ENCODE measurements around the gene PRTG. TPM values are rescaled to one million over a fixed set of nuclear protein-coding genes. Genes with fewer than 3 reads are reported as not detected.

PRTG gene
- total RNA-seq, 1 donor from 2014 or later, result 574 TPM

DNA sequence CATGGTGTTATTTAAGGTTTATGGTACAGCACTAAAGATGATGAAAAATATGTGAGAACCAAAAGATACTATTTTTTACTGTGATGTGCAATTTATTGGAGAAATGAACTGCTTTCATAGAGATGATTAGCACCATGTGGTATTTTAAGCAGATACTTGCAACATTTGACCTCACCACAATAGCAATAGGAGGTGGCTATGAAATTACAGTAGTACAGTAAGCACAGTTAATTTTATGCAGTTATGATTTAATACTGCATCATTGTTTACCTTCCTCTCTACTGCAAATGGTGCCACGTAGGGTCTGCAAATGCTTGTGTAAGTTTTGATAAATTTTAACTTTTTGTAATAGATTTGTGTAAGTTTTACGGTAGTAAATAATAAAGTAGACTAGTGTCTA, 168.9 kb downstream of the PRTG start:
- H2AFZ ChIP-seq (replicated peaks), result no peak overlapping the region
- H3K9ac ChIP-seq, result no peak overlapping the region
- no peaks in the 10 kb centered on the region for H3K9me3 ChIP-seq (ENCODE audit: low read depth)
- no peaks in the 10 kb centered on the region for H3K36me3 ChIP-seq
- Mint-ChIP-seq H3K27me3 (ENCODE audit: insufficient read depth, low read depth) (no peaks in the 10 kb centered on the region), H3K4me1 (no peaks in the 10 kb centered on the region), H3K4me3 (no peak overlapping the region), H3K9me3 (peaks cover 35% of the 10 kb centered on the region), H3K36me3 (peaks cover 47% of the 10 kb centered on the region), H3K27ac (no peak overlapping the region)
- no peak for DNase-seq (ENCODE audit: low spot score)
- no peak overlapping the region for H3K27ac ChIP-seq
- H3K4me3 ChIP-seq, result no peak overlapping the region
- H3K27me3 ChIP-seq, result no peaks in the 10 kb centered on the region
- H3F3A ChIP-seq (ENCODE audit: low read depth), result no peaks in the 10 kb centered on the region
- no peak overlapping the region for H3K4me2 ChIP-seq
- no peak for TF ChIP-seq EZH2phosphoT487 (IDR thresholded peaks at IDR 0.05)
- TF ChIP-seq, protein P1, sequence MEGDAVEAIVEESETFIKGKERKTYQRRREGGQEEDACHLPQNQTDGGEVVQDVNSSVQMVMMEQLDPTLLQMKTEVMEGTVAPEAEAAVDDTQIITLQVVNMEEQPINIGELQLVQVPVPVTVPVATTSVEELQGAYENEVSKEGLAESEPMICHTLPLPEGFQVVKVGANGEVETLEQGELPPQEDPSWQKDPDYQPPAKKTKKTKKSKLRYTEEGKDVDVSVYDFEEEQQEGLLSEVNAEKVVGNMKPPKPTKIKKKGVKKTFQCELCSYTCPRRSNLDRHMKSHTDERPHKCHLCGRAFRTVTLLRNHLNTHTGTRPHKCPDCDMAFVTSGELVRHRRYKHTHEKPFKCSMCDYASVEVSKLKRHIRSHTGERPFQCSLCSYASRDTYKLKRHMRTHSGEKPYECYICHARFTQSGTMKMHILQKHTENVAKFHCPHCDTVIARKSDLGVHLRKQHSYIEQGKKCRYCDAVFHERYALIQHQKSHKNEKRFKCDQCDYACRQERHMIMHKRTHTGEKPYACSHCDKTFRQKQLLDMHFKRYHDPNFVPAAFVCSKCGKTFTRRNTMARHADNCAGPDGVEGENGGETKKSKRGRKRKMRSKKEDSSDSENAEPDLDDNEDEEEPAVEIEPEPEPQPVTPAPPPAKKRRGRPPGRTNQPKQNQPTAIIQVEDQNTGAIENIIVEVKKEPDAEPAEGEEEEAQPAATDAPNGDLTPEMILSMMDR (IDR thresholded peaks at IDR 0.05), result no peak
- no peak for TF ChIP-seq EZH2 (IDR thresholded peaks at IDR 0.05)
- H4K20me1 ChIP-seq (ENCODE audit: low read depth), result no peaks in the 10 kb centered on the region
- H3K79me2 ChIP-seq (ENCODE audit: low read depth), result no peaks in the 10 kb centered on the region
- no peaks in the 10 kb centered on the region for H3K4me1 ChIP-seq

DNA sequence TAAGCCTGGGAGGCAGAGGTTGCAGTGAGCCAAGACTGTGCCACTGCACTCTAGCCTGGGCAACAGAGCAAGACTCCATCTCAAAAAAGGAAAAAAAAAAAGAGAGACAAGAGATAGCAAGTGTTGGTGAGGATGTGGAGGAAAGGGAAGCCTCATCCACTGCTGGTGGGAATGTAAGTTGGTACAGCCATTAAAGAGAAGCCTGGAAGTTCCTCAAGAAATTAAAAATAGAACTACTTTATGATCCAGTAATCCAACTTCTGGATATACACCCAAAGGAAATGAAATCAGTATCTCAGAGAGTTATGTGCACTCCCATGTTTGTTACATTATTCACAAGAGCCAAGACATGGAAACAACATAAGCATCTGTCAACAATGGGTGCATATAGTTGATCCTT, 169.7 kb downstream of the PRTG start:
- H3K79me2 ChIP-seq (ENCODE audit: low read depth), result no peaks in the 10 kb centered on the region
- no peak overlapping the region for H3K27ac ChIP-seq
- H3K36me3 ChIP-seq, result no peaks in the 10 kb centered on the region
- no peaks in the 10 kb centered on the region for H3K27me3 Mint-ChIP-seq (ENCODE audit: insufficient read depth, low read depth)
- H2AFZ ChIP-seq (replicated peaks), result no peak overlapping the region
- H3K36me3 Mint-ChIP-seq, result peaks cover 49% of the 10 kb centered on the region
- H4K20me1 ChIP-seq (ENCODE audit: low read depth), result no peaks in the 10 kb centered on the region
- TF ChIP-seq EZH2phosphoT487 (IDR thresholded peaks at IDR 0.05) (no peak), EZH2 (IDR thresholded peaks at IDR 0.05) (no peak)
- TF ChIP-seq, protein P1 (IDR thresholded peaks at IDR 0.05), result no peak
- no peak overlapping the region for H3K9ac ChIP-seq
- peaks cover 39% of the 10 kb centered on the region for H3K9me3 Mint-ChIP-seq
- H3K9me3 ChIP-seq (ENCODE audit: low read depth), result no peaks in the 10 kb centered on the region
- no peaks in the 10 kb centered on the region for H3F3A ChIP-seq (ENCODE audit: low read depth)
- H3K4me2 ChIP-seq, result no peak overlapping the region
- no peak overlapping the region for H3K27ac Mint-ChIP-seq
- no peak overlapping the region for H3K4me3 ChIP-seq
- H3K27me3 ChIP-seq, result no peaks in the 10 kb centered on the region
- DNase-seq (ENCODE audit: low spot score), result no peak
- no peak overlapping the region for H3K4me3 Mint-ChIP-seq
- H3K4me1 ChIP-seq, result no peaks in the 10 kb centered on the region
- H3K4me1 Mint-ChIP-seq, result no peaks in the 10 kb centered on the region

DNA sequence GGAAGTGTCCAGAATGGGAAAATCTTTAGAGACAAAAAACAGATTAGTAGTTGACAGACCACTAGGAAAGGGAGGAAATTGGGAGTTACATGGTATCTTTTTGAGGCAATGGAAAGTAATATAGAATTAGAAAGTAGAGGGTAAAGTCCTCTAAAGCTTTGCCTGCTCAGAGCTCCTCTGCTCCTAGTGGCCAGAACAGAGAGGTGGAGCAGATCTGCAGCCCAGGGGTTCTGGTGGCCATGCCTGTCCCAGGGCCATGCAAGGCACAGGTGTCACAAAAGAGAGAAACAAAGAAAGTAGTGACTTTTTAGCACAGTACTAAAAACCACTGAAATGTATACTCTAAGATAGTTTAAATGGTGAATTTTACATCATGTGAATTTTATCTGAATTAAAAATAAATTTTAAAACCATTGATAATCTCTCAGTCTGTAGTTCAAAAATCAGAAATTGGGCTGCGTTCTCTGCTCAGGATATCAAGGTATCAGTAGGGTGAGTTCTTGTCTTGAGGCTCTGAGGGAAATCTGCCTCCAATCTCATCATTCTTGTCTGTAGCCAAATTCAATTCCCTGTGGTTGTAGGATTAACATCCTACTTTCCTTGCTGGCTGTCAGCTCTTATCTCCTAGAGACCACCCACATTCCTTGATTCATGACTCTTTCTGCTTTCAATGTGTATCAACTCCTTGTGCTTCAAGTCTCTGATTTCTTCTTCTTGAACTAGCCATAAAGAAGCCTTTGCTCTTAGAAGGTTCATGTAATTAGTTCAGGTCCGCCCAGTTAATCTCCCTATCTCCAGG, 178.4 kb downstream of the PRTG start:
- Mint-ChIP-seq H3K4me3 (no peak overlapping the region), H3K27ac (no peak overlapping the region), H3K27me3 (ENCODE audit: insufficient read depth, low read depth) (peaks cover 11% of the 10 kb centered on the region), H3K36me3 (peaks cover 53% of the 10 kb centered on the region), H3K4me1 (peaks cover 5% of the 10 kb centered on the region), H3K9me3 (peaks cover 68% of the 10 kb centered on the region)
- TF ChIP-seq EZH2phosphoT487 (IDR thresholded peaks at IDR 0.05) (no peak), EZH2 (IDR thresholded peaks at IDR 0.05) (no peak)
- TF ChIP-seq, protein P1 (IDR thresholded peaks at IDR 0.05), result peak; percentile 37
- no peak overlapping the region for H3K27ac ChIP-seq
- no peak overlapping the region for H3K4me2 ChIP-seq
- no peak overlapping the region for H3K9ac ChIP-seq
- H3F3A ChIP-seq (ENCODE audit: low read depth), result no peaks in the 10 kb centered on the region
- H3K9me3 ChIP-seq (ENCODE audit: low read depth), result no peaks in the 10 kb centered on the region
- H4K20me1 ChIP-seq (ENCODE audit: low read depth), result no peaks in the 10 kb centered on the region
- no peaks in the 10 kb centered on the region for H3K79me2 ChIP-seq (ENCODE audit: low read depth)
- no peaks in the 10 kb centered on the region for H3K36me3 ChIP-seq
- no peak overlapping the region for H2AFZ ChIP-seq (replicated peaks)
- H3K4me1 ChIP-seq, result no peaks in the 10 kb centered on the region
- DNase-seq (ENCODE audit: low spot score), result peak; percentile 28
- no peak overlapping the region for H3K4me3 ChIP-seq
- no peaks in the 10 kb centered on the region for H3K27me3 ChIP-seq
